CD14-positive monocyte (primary cell): ENCODE data around the gene EARS2. TPM values are rescaled to one million over a fixed set of nuclear protein-coding genes. Genes with fewer than 3 reads are reported as not detected.

Experiments
- DNase-seq, 3 donors: peaks; one replicate each; pipeline ENCODE4 v3.0.0-alpha.2; 2011 to 2022
- H2AFZ ChIP-seq: 2 replicates; pipeline ENCODE4 v1.6.0; 2012; ENCODE audit warnings: mild to moderate bottlenecking, low read depth, low read length, inconsistent platforms; ENCODE audit not compliant: insufficient read depth, poor library complexity, severe bottlenecking
- H3K27ac ChIP-seq, 2 donors: 1 replicate in 1 of 2; 2 replicates in 1 of 2; pipeline ENCODE4 v1.5.1; 2012 to 2013; ENCODE audit warnings: low read length in 2 of 2, control low read depth in 1 of 2, inconsistent platforms in 1 of 2, low read depth in 1 of 2, mild to moderate bottlenecking in 1 of 2
- H3K27me3 ChIP-seq, 2 donors: one replicate each; pipeline versions ENCODE4 v1.6.0 to v1.6.1; 2011 to 2013; ENCODE audit warnings: low read length in 2 of 2; ENCODE audit not compliant: control insufficient read depth in 2 of 2, insufficient read depth in 2 of 2
- H3K36me3 ChIP-seq, 2 donors: replicated peaks in 1 of 2; 1 replicate in 1 of 2; 2 replicates in 1 of 2; pipeline versions ENCODE4 v1.5.1 to v1.6.1; 2012 to 2013; ENCODE audit warnings: low read length in 2 of 2, control low read depth in 1 of 2, inconsistent platforms in 1 of 2, mild to moderate bottlenecking in 1 of 2; ENCODE audit not compliant: insufficient read depth in 2 of 2, control insufficient read depth in 1 of 2
- H3K4me1 ChIP-seq, 2 donors: 1 replicate in 1 of 2; 2 replicates in 1 of 2; pipeline versions ENCODE4 v1.5.1 to v1.6.1; 2012 to 2013; ENCODE audit warnings: low read length in 2 of 2, control low read depth in 1 of 2, inconsistent platforms in 1 of 2, mild to moderate bottlenecking in 1 of 2, moderate library complexity in 1 of 2; ENCODE audit not compliant: insufficient read depth in 2 of 2, control insufficient read depth in 1 of 2
- H3K4me2 ChIP-seq: replicated peaks from 2 replicates; pipeline ENCODE3; 2012; ENCODE audit warnings: low read length, moderate library complexity, mild to moderate bottlenecking; ENCODE audit not compliant: poor library complexity, severe bottlenecking; ENCODE audit errors: extremely low read depth
- H3K4me3 ChIP-seq, 3 experiments: fragments of 200-600 bp in 1 of 3; sonication (generic) in 1 of 3; replicated peaks in 1 of 3; 1 replicate in 2 of 3; 2 replicates in 1 of 3; pipeline ENCODE4 v1.5.1; 2011 to 2013; ENCODE audit warnings: low read length in 3 of 3, mild to moderate bottlenecking in 3 of 3, control low read depth in 2 of 3, low read depth in 2 of 3, inconsistent platforms in 1 of 3, moderate library complexity in 1 of 3
- H3K79me2 ChIP-seq: 2 replicates; pipeline ENCODE4 v1.6.0; 2012; ENCODE audit warnings: mild to moderate bottlenecking, control low read depth, inconsistent platforms, low read length, moderate library complexity; ENCODE audit not compliant: insufficient read depth
- H3K9ac ChIP-seq: 2 replicates; pipeline ENCODE4 v1.6.0; 2017; ENCODE audit warnings: low read length, mild to moderate bottlenecking; ENCODE audit not compliant: insufficient read depth, poor library complexity, severe bottlenecking
- H3K9me3 ChIP-seq, 2 donors: replicated peaks in 1 of 2; 1 replicate in 1 of 2; 2 replicates in 1 of 2; pipeline versions ENCODE4 v1.5.1 to v1.6.1; 2012 to 2013; ENCODE audit warnings: low read length in 2 of 2, control low read depth in 1 of 2; ENCODE audit not compliant: control insufficient read depth in 1 of 2, insufficient read depth in 1 of 2
- H4K20me1 ChIP-seq: 2 replicates; pipeline ENCODE4 v1.6.0; 2012; ENCODE audit warnings: mild to moderate bottlenecking, low read length, control low read depth, moderate library complexity; ENCODE audit not compliant: insufficient read depth
- H3K27ac Mint-ChIP-seq, 7 donors: one replicate each; pipeline ENCODE4 v1.8.0; 2020; ENCODE audit warnings: mild to moderate bottlenecking in 7 of 7, mixed read lengths in 7 of 7, moderate library complexity in 6 of 7, inconsistent platforms in 2 of 7
- H3K27me3 Mint-ChIP-seq, 3 donors: one replicate each; pipeline ENCODE4 v1.8.0; 2021 to 2022; ENCODE audit warnings: low read depth in 3 of 3, mild to moderate bottlenecking in 3 of 3, mixed read lengths in 3 of 3, moderate library complexity in 3 of 3, inconsistent platforms in 1 of 3
- H3K36me3 Mint-ChIP-seq, 2 donors: one replicate each; pipeline ENCODE4 v1.8.0; 2020; ENCODE audit warnings: mixed read lengths in 2 of 2, inconsistent platforms in 1 of 2, mild to moderate bottlenecking in 1 of 2
- H3K4me1 Mint-ChIP-seq: one replicate; pipeline ENCODE4 v1.8.0; 2020; ENCODE audit warnings: mild to moderate bottlenecking, mixed read lengths
- H3K4me3 Mint-ChIP-seq, 2 donors: one replicate each; pipeline ENCODE4 v1.8.0; 2020; ENCODE audit warnings: mild to moderate bottlenecking in 2 of 2, mixed read lengths in 2 of 2, moderate library complexity in 1 of 2
- H3K9me3 Mint-ChIP-seq, 7 donors: one replicate each; pipeline ENCODE4 v1.8.0; 2020 to 2022; ENCODE audit warnings: mixed read lengths in 7 of 7, mild to moderate bottlenecking in 6 of 7, moderate library complexity in 6 of 7, inconsistent platforms in 2 of 7
- CTCF ChIP-seq: fragments of 200-600 bp; IDR thresholded peaks from one replicate; pipeline ENCODE4 v1.8.0; 2022; ENCODE audit warnings: antibody characterized with exemption, mild to moderate bottlenecking
- whole genome bisulfite sequencing: methylation state at CpG from one replicate; pipeline ENCODE4 v1.1.5; 2013; ENCODE audit warnings: missing lambda C conversion rate; ENCODE audit not compliant: insufficient coverage; 5-methylcytosine and 5-hydroxymethylcytosine counted together
- intact Hi-C, 2 donors: fragments of 100-400 bp; cut with micrococcal nuclease; formaldehyde crosslinking; loops; one replicate each; pipeline versions ENCODE4 v1.15.0 to v1.15.1; 2023
- polyA plus RNA-seq, 3 donors: library from polyadenylated mRNA; depleted of rRNA in 1 of 3; unstranded in 2 of 3; stranded (reverse) in 1 of 3; fragments of 300-500 nt in 2 of 3; fragments of >200 nt in 1 of 3; fragmentation: Illumina TruSeq in 2 of 3; gene quantifications; 1 replicate in 2 of 3; 2 replicates in 1 of 3; pipeline ENCODE4 v1.2.3, GENCODE V29; 2012 to 2021

The EARS2 gene
- polyA plus RNA-seq, 3 donors = 2.9 to 4.7 (median 4.2) TPM

- H3K9me3 ChIP-seq = no peaks in the 10 kb centered on the region
- no peak for DNase-seq
- 100% methylated on average over 1 of the region's 5 CpGs for WGBS
- H3K9ac ChIP-seq = no peak overlapping the region
- Mint-ChIP-seq H3K27me3 (peaks cover 0 to 2% (median 0%) of the 10 kb centered on the region in 3 donors), H3K9me3 (peaks cover 0 to 2% (median 0%) of the 10 kb centered on the region in 7 donors), H3K4me3 (no peak overlapping the region), H3K27ac (no peak overlapping the region), H3K36me3 (peaks cover 3 to 5% of the 10 kb centered on the region in 2 donors), H3K4me1 (peaks cover 39% of the 10 kb centered on the region)
- no peak overlapping the region for H3K27ac ChIP-seq
- H3K4me2 ChIP-seq = no peak overlapping the region
- peaks cover 6% of the 10 kb centered on the region for H3K79me2 ChIP-seq
- intact Hi-C loops = loop anchor here in 1 of 2 donors (10.0 kb wide), 1 partner anchor 129 kb away; the partner anchor contains the start of genes DCTN5 and PALB2
- no peaks in the 10 kb centered on the region for H4K20me1 ChIP-seq
- no peak for TF ChIP-seq CTCF
- no peaks in the 10 kb centered on the region for H3K27me3 ChIP-seq
- H2AFZ ChIP-seq = no peak overlapping the region
- peaks cover 45 to 47% of the 10 kb centered on the region in 2 donors for H3K4me1 ChIP-seq
- H3K36me3 ChIP-seq = no peaks in the 10 kb centered on the region
- H3K4me3 ChIP-seq = no peak overlapping the region
Measured at GRCh38 chr16:23515881-23516280, 41.3 kb downstream of the EARS2 start.

- peaks cover 0 to 2% (median 0%) of the 10 kb centered on the region in 3 donors for H3K27me3 Mint-ChIP-seq
- intact Hi-C loops = loop anchor here in 1 of 2 donors (10.0 kb wide), 1 partner anchor 130 kb away; the partner anchor contains the start of genes DCTN5 and PALB2
- Histone ChIP-seq H3K4me2 (no peak overlapping the region), H3K9me3 (no peaks in the 10 kb centered on the region), H3K36me3 (no peaks in the 10 kb centered on the region), H3K79me2 (peaks cover 16% of the 10 kb centered on the region), H3K4me3 (no peak overlapping the region), H3K27me3 (no peaks in the 10 kb centered on the region), H3K27ac (no peak overlapping the region), H4K20me1 (peaks cover 6% of the 10 kb centered on the region), H3K4me1 (peaks cover 36 to 39% of the 10 kb centered on the region in 2 donors), H3K9ac (no peak overlapping the region), H2AFZ (no peak overlapping the region)
- no peak for TF ChIP-seq CTCF
- peaks cover 31% of the 10 kb centered on the region for H3K4me1 Mint-ChIP-seq
- no peak overlapping the region for H3K27ac Mint-ChIP-seq
- no peak for DNase-seq
- WGBS = 76% methylated on average over 4 of the region's 7 CpGs
- H3K4me3 Mint-ChIP-seq = no peak overlapping the region
- peaks cover 3 to 5% of the 10 kb centered on the region in 2 donors for H3K36me3 Mint-ChIP-seq
- H3K9me3 Mint-ChIP-seq = peaks cover 0 to 2% (median 0%) of the 10 kb centered on the region in 7 donors
Measured at GRCh38 chr16:23514381-23515152, 42.6 kb downstream of the EARS2 start.
